HCT116 (cell line): Measurements from ENCODE around the gene SEC24B. TPM values are rescaled to one million over a fixed set of nuclear protein-coding genes. Genes with fewer than 3 reads are reported as not detected.
"Not testable (repeated sequence)": the region's sequence is repeated elsewhere in the genome, so short reads cannot be mapped to it uniquely, and the experiment has no call there.

Source experiments
- ATAC-seq: fragments of 200-7000 bp; cut with Tn5 transposase; 2 replicates; pipeline ENCODE4 v1.9.1; 2020; ENCODE audit warnings: mild to moderate bottlenecking, moderate library complexity
- BruUV-seq: library from RNA; stranded (reverse); fragments of 400-500 nt; replicated peaks from 2 replicates; lab custom pipeline; 2021; lab: Mats Ljungman, UMichigan
- CTCF ChIA-PET: fragments of 300-600 bp; sonication (Branson Sonifier 250); formaldehyde crosslinking; loops from one replicate; lab custom pipeline; 2021; ENCODE audit warnings: antibody characterized with exemption; lab: Charles Lee
- POLR2A ChIA-PET: fragments of 300-600, 350-600 bp; sonication (Branson Sonifier 250); formaldehyde crosslinking; loops from one replicate; lab custom pipeline; 2021; ENCODE audit warnings: antibody characterized with exemption; lab: Charles Lee
- RAD21 ChIA-PET, 2 experiments: fragments of 300-600 bp; sonication (Branson Sonifier 250); formaldehyde crosslinking; loops; one replicate each; lab custom pipeline; 2023; ENCODE audit warnings: low total read pairs in 2 of 2; ENCODE audit not compliant: uncharacterized antibody in 2 of 2, unreplicated experiment in 2 of 2, low non-redundant PET in 1 of 2; lab: Charles Lee
- DNase-seq: peaks from one replicate; pipeline ENCODE4 v3.0.0-alpha.2; 2010; ENCODE audit warnings: low read depth, low spot score
- H2AFZ ChIP-seq: fragments of 200-600 bp; shearing (Covaris generic), sonication (generic); 2 replicates; pipeline ENCODE4 v1.6.1; 2017; ENCODE audit warnings: low read depth, mixed run types, mixed read lengths, antibody characterized with exemption, low read length; ENCODE audit not compliant: poor library complexity, severe bottlenecking
- H3K27ac ChIP-seq: 2 replicates; pipeline ENCODE4 v1.5.1; 2012; ENCODE audit warnings: low read depth, low read length
- H3K27me3 ChIP-seq: fragments of 200-600 bp; sonication (generic); 2 replicates; pipeline ENCODE4 v1.6.1; 2016; ENCODE audit warnings: mixed run types, low read length, mixed read lengths; ENCODE audit not compliant: insufficient read depth
- H3K36me3 ChIP-seq, 2 experiments: fragments of 200-500 bp in 1 of 2; fragments of 200-600 bp in 1 of 2; sonication (Bioruptor generic) in 1 of 2; sonication (generic) in 1 of 2; 2 replicates each; pipeline versions ENCODE4 v1.5.1 to v1.6.1; 2014 to 2016; ENCODE audit warnings: low read length in 2 of 2, inconsistent platforms in 1 of 2, mixed read lengths in 1 of 2, mixed run types in 1 of 2; ENCODE audit not compliant: insufficient read depth in 2 of 2, control insufficient read depth in 1 of 2
- H3K4me1 ChIP-seq, 2 experiments: fragments of 200-600 bp in 1 of 2; sonication (generic) in 1 of 2; 2 replicates each; pipeline versions ENCODE4 v1.5.1 to v1.6.1; 2012 to 2017; ENCODE audit warnings: low read length in 2 of 2, inconsistent platforms in 1 of 2, mild to moderate bottlenecking in 1 of 2, mixed read lengths in 1 of 2, mixed run types in 1 of 2, moderate library complexity in 1 of 2; ENCODE audit not compliant: insufficient read depth in 2 of 2, control insufficient read depth in 1 of 2
- H3K4me2 ChIP-seq: fragments of 200-600 bp; sonication (generic); 2 replicates; pipeline ENCODE4 v1.6.1; 2017; ENCODE audit warnings: mixed run types, low read length, mixed read lengths
- H3K4me3 ChIP-seq, 2 experiments: fragments of 200-600 bp in 1 of 2; sonication (generic) in 1 of 2; replicated peaks in 1 of 2; 2 replicates each; pipeline ENCODE4 v1.5.1; 2011 to 2016; ENCODE audit warnings: low read length in 2 of 2, control low read depth in 1 of 2, low read depth in 1 of 2, mild to moderate bottlenecking in 1 of 2, mixed read lengths in 1 of 2, mixed run types in 1 of 2
- H3K79me2 ChIP-seq: fragments of 200-600 bp; sonication (generic); 2 replicates; pipeline ENCODE4 v1.6.1; 2017; ENCODE audit warnings: mild to moderate bottlenecking, mixed run types, low read length, moderate library complexity, mixed read lengths; ENCODE audit not compliant: insufficient read depth
- H3K9ac ChIP-seq: fragments of 200-600 bp; sonication (generic); 2 replicates; pipeline ENCODE4 v1.6.1; 2016; ENCODE audit warnings: low read length, mixed read lengths
- H3K9me2 ChIP-seq: fragments of 200-600 bp; sonication (generic), shearing (Covaris generic); 2 replicates; pipeline ENCODE4 v1.6.1; 2017; ENCODE audit warnings: mixed run types, mild to moderate bottlenecking, moderate library complexity; ENCODE audit not compliant: insufficient read depth
- H3K9me3 ChIP-seq, 2 experiments: fragments of 200-500 bp in 1 of 2; fragments of 200-600 bp in 1 of 2; sonication (Bioruptor generic) in 1 of 2; sonication (generic) in 1 of 2; 2 replicates each; pipeline ENCODE4 v1.6.1; 2014 to 2017; ENCODE audit warnings: low read length in 2 of 2, mixed read lengths in 2 of 2, inconsistent platforms in 1 of 2, low read depth in 1 of 2, mild to moderate bottlenecking in 1 of 2, mixed run types in 1 of 2, moderate library complexity in 1 of 2; ENCODE audit not compliant: control insufficient read depth in 1 of 2, insufficient read depth in 1 of 2
- H4K20me1 ChIP-seq: fragments of 200-600 bp; sonication (generic), shearing (Covaris generic); 2 replicates; pipeline ENCODE4 v1.6.1; 2017; ENCODE audit warnings: mixed run types, mild to moderate bottlenecking, moderate library complexity; ENCODE audit not compliant: insufficient read depth
- ATF3 ChIP-seq: IDR thresholded peaks from 2 replicates; pipeline ENCODE4 v1.6.1; 2012
- CBX3 ChIP-seq: IDR thresholded peaks from 2 replicates; pipeline ENCODE4 v1.6.1; 2012; ENCODE audit warnings: low read depth
- CTCF ChIP-seq, 3 experiments: fragments of 200-600 bp in 1 of 3; sonication (generic) in 1 of 3; IDR thresholded peaks in 2 of 3; conservative IDR thresholded peaks in 1 of 3; 2 replicates each; pipeline ENCODE4 v1.5.1; 2012 to 2017; ENCODE audit warnings: low read depth in 2 of 3, low read length in 2 of 3, antibody characterized with exemption in 1 of 3, borderline replicate concordance in 1 of 3, control low read depth in 1 of 3, mild to moderate bottlenecking in 1 of 3, mixed read lengths in 1 of 3, mixed run types in 1 of 3, moderate library complexity in 1 of 3; ENCODE audit not compliant: insufficient read depth in 1 of 3
- EGR1 ChIP-seq: IDR thresholded peaks from 2 replicates; pipeline ENCODE4 v1.6.1; 2012; ENCODE audit warnings: low read depth
- ELF1 ChIP-seq: IDR thresholded peaks from 2 replicates; pipeline ENCODE4 v1.6.1; 2012; ENCODE audit warnings: low read depth, borderline replicate concordance
- EZH2 ChIP-seq: fragments of 200-600 bp; sonication (generic); IDR thresholded peaks from 2 replicates; pipeline ENCODE4 v1.6.1; 2017; ENCODE audit warnings: antibody characterized with exemption, mixed run types
- FOSL1 ChIP-seq: IDR thresholded peaks from 2 replicates; pipeline ENCODE4 v1.6.1; 2012; ENCODE audit warnings: low read depth
- JUND ChIP-seq: IDR thresholded peaks from 2 replicates; pipeline ENCODE4 v1.6.1; 2012
- POLR2A ChIP-seq: IDR thresholded peaks from 2 replicates; pipeline ENCODE4 v1.7.0; 2011; ENCODE audit warnings: borderline replicate concordance; ENCODE audit not compliant: insufficient read depth, insufficient read length; ENCODE audit errors: extremely low read depth
- POLR2AphosphoS5 ChIP-seq: IDR thresholded peaks from 2 replicates; pipeline ENCODE4 v1.6.1; 2011; ENCODE audit warnings: mild to moderate bottlenecking, low read depth, low read length, moderate library complexity
- RAD21 ChIP-seq: IDR thresholded peaks from 2 replicates; pipeline ENCODE4 v1.6.1; 2012; ENCODE audit warnings: low read depth, mild to moderate bottlenecking
- SIN3A ChIP-seq: IDR thresholded peaks from 2 replicates; pipeline ENCODE4 v1.6.1; 2012; ENCODE audit warnings: low read depth
- SRF ChIP-seq: IDR thresholded peaks from 2 replicates; pipeline ENCODE4 v1.6.1; 2012; ENCODE audit warnings: low read depth
- YY1 ChIP-seq: IDR thresholded peaks from 2 replicates; pipeline ENCODE4 v1.6.1; 2011; ENCODE audit warnings: low read length, low read depth, moderate library complexity, mild to moderate bottlenecking; ENCODE audit not compliant: insufficient replicate concordance; ENCODE audit errors: extremely low read depth
- ZFX ChIP-seq: fragments of 450-650 bp; IDR thresholded peaks from 2 replicates; pipeline ENCODE4 v1.6.1; 2017
- ZNF274 ChIP-seq: fragments of 200-500 bp; sonication (Bioruptor generic); IDR thresholded peaks from 2 replicates; pipeline ENCODE4 v1.6.1; 2014; ENCODE audit warnings: mild to moderate bottlenecking, low read depth, low read length, inconsistent platforms
- intact Hi-C: fragments of 100-400 bp; cut with micrococcal nuclease; formaldehyde crosslinking; loops from 2 replicates; pipeline ENCODE4 v1.10.0; 2022
- total RNA-seq: library from RNA; stranded (reverse); gene quantifications from one replicate; pipeline ENCODE4 v1.2.1, GENCODE V29; 2021; ENCODE audit not compliant: unreplicated experiment
- TF ChIP-seq, protein P1 (sequence below): IDR thresholded peaks from 2 replicates; pipeline ENCODE4 v1.6.1; 2012
- TF ChIP-seq, protein P2 (sequence below): IDR thresholded peaks from 2 replicates; pipeline ENCODE4 v1.6.1; 2012; ENCODE audit warnings: low read depth

The SEC24B gene
- total RNA-seq, 1 experiment from 2014 or later: 33.0 TPM

- CTCF ChIA-PET, H3K4me1 ChIP-seq, H3K9ac ChIP-seq, H3K79me2 ChIP-seq, DNase-seq, H3K4me3 ChIP-seq, H3K4me2 ChIP-seq, BruUV-seq, H3K27me3 ChIP-seq, intact Hi-C loops, H3K9me3 ChIP-seq, H4K20me1 ChIP-seq, POLR2A ChIA-PET, H2AFZ ChIP-seq, H3K27ac ChIP-seq, RAD21 ChIA-PET, H3K9me2 ChIP-seq, ATAC-seq: not testable (repeated sequence)
- H3K36me3 ChIP-seq: peaks cover 8 to 23% of the 10 kb centered on the region in 2 experiments; a peak in 3 of 4 replicates
Observed at GRCh38 chr4:109513368-109513767, 79.8 kb downstream of the SEC24B start.

- no peak overlapping the region for H3K4me3 ChIP-seq
- intact Hi-C loops: no loop called here
- POLR2A ChIA-PET: no interaction called here
- TF ChIP-seq EZH2 (no peak), EGR1 (no peak), YY1 (no peak), FOSL1 (no peak), ZFX (no peak), SRF (no peak), POLR2A (no peak), JUND (no peak), POLR2AphosphoS5 (no peak), SIN3A (no peak), CBX3 (no peak), ZNF274 (no peak), ELF1 (no peak), RAD21 (no peak), ATF3 (no peak), CTCF (IDR thresholded peaks at IDR 0.05 in 2 of 3, conservative IDR thresholded peaks at IDR 0.05 in 1 of 3; ENCODE audit: borderline replicate concordance in 1 of 3, insufficient read depth in 1 of 3, low read depth in 2 of 3, low read length in 2 of 3) (no peak)
- TF ChIP-seq, protein P1, sequence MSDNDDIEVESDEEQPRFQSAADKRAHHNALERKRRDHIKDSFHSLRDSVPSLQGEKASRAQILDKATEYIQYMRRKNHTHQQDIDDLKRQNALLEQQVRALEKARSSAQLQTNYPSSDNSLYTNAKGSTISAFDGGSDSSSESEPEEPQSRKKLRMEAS: no peak
- TF ChIP-seq, protein P2, sequence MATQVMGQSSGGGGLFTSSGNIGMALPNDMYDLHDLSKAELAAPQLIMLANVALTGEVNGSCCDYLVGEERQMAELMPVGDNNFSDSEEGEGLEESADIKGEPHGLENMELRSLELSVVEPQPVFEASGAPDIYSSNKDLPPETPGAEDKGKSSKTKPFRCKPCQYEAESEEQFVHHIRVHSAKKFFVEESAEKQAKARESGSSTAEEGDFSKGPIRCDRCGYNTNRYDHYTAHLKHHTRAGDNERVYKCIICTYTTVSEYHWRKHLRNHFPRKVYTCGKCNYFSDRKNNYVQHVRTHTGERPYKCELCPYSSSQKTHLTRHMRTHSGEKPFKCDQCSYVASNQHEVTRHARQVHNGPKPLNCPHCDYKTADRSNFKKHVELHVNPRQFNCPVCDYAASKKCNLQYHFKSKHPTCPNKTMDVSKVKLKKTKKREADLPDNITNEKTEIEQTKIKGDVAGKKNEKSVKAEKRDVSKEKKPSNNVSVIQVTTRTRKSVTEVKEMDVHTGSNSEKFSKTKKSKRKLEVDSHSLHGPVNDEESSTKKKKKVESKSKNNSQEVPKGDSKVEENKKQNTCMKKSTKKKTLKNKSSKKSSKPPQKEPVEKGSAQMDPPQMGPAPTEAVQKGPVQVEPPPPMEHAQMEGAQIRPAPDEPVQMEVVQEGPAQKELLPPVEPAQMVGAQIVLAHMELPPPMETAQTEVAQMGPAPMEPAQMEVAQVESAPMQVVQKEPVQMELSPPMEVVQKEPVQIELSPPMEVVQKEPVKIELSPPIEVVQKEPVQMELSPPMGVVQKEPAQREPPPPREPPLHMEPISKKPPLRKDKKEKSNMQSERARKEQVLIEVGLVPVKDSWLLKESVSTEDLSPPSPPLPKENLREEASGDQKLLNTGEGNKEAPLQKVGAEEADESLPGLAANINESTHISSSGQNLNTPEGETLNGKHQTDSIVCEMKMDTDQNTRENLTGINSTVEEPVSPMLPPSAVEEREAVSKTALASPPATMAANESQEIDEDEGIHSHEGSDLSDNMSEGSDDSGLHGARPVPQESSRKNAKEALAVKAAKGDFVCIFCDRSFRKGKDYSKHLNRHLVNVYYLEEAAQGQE: no peak
Observed at GRCh38 chr4:109532182-109532581, 98.6 kb downstream of the SEC24B start.

More at GRCh38 chr4:109532182-109532581, 98.6 kb downstream of the SEC24B start:
- CTCF ChIA-PET: no interaction called here
- RAD21 ChIA-PET: no interaction called here
- H3K79me2 ChIP-seq: no peaks in the 10 kb centered on the region
- H2AFZ ChIP-seq: no peak overlapping the region
- DNase-seq (no peak), ATAC-seq (no peak)
- H3K4me2 ChIP-seq: no peak overlapping the region
- H3K9me2 ChIP-seq: no peaks in the 10 kb centered on the region
- no peaks in the 10 kb centered on the region for H3K9me3 ChIP-seq
- no peak overlapping the region for H3K9ac ChIP-seq
- no peak overlapping the region for H3K27ac ChIP-seq
- no peaks in the 10 kb centered on the region for H3K4me1 ChIP-seq
- no peaks in the 10 kb centered on the region for H3K27me3 ChIP-seq
- no peaks in the 10 kb centered on the region; the same call in 1 of the 2 replicates for H4K20me1 ChIP-seq
- peaks cover 33 to 35% of the 10 kb centered on the region in 2 experiments for H3K36me3 ChIP-seq
- no TSS peak for BruUV-seq
